K562 (cell line): ENCODE measurements around the gene SERPIND1. TPM values are rescaled to one million over a fixed set of nuclear protein-coding genes. Genes with fewer than 3 reads are reported as not detected.

ENCODE experiments used
- ATAC-seq: fragments of 200-7000 bp; cut with Tn5 transposase; 3 replicates; pipeline ENCODE4 v1.9.1; 2020; ENCODE audit warnings: moderate library complexity
- BruUV-seq: library from RNA; stranded (reverse); fragments of 400-500 nt; replicated peaks from 2 replicates; lab custom pipeline; 2021; lab: Mats Ljungman, UMichigan
- CTCF ChIA-PET: fragments of 300-600 bp; formaldehyde crosslinking; extraction: SDS; loops from one replicate; lab custom pipeline; 2021; ENCODE audit warnings: low intra/inter-chr PET ratio; lab: Yijun Ruan, JAX
- POLR2A ChIA-PET: fragments of 300-600, 350-650 bp; sonication (Branson Sonifier 250); formaldehyde crosslinking; extraction: SDS; loops from one replicate; lab custom pipeline; 2021; ENCODE audit warnings: antibody characterized with exemption, inconsistent platforms; lab: Yijun Ruan, JAX
- DNase-seq, 4 experiments: peaks; one replicate each; pipeline versions ENCODE4 v3.0.0 to v3.0.0-alpha.2; 2011 to 2018; ENCODE audit warnings: low spot score in 3 of 4, mixed read lengths in 3 of 4; ENCODE audit errors: extremely low read depth in 1 of 4
- FAIRE-seq: peaks from 2 replicates; lab custom pipeline; 2011; peaks lifted over from hg19 to GRCh38; lab: Jason Lieb, UNC
- H2AFZ ChIP-seq: 2 replicates; pipeline ENCODE4 v1.6.0; 2011; ENCODE audit warnings: low read depth, low read length, control low read depth, inconsistent platforms
- H3K27ac ChIP-seq: fragments of 200-600 bp; 3 replicates; pipeline ENCODE4 v1.8.0; 2011; ENCODE audit warnings: low read depth, mild to moderate bottlenecking, control low read depth, inconsistent platforms, low read length, moderate library complexity, mixed read lengths; ENCODE audit errors: extremely low read depth
- H3K27me3 ChIP-seq, 2 experiments: fragments of 300-600 bp in 1 of 2; 2 replicates in 1 of 2; 3 replicates in 1 of 2; pipeline versions ENCODE4 v1.6.0 to v1.8.0; 2011; ENCODE audit warnings: inconsistent platforms in 2 of 2, low read length in 2 of 2, mild to moderate bottlenecking in 1 of 2, mixed read lengths in 1 of 2, moderate library complexity in 1 of 2; ENCODE audit not compliant: control insufficient read depth in 2 of 2, insufficient read depth in 2 of 2
- H3K36me3 ChIP-seq: fragments of 300-600 bp; 3 replicates; pipeline ENCODE4 v1.8.0; 2011; ENCODE audit warnings: mild to moderate bottlenecking, low read length, inconsistent platforms; ENCODE audit not compliant: control insufficient read depth, insufficient read depth
- H3K4me1 ChIP-seq, 2 experiments: fragments of 200-600 bp in 1 of 2; replicated peaks in 1 of 2; 2 replicates in 1 of 2; 3 replicates in 1 of 2; pipeline versions ENCODE4 v1.5.1 to v1.8.0; 2011; ENCODE audit warnings: inconsistent platforms in 2 of 2, low read length in 2 of 2, mild to moderate bottlenecking in 1 of 2, mixed read lengths in 1 of 2, moderate library complexity in 1 of 2; ENCODE audit not compliant: control insufficient read depth in 2 of 2, insufficient read depth in 2 of 2
- H3K4me2 ChIP-seq: 2 replicates; pipeline ENCODE4 v1.6.1; 2011; ENCODE audit warnings: low read length, control low read depth, inconsistent platforms, mixed read lengths; ENCODE audit not compliant: insufficient read depth
- H3K4me3 ChIP-seq: fragments of 200-600 bp; sonication (generic), shearing (Covaris generic); 2 replicates; pipeline ENCODE4 v1.5.1; 2016; ENCODE audit warnings: control low read depth, inconsistent platforms
- H3K79me2 ChIP-seq: fragments of 200-600 bp; 3 replicates; pipeline ENCODE4 v1.8.0; 2011; ENCODE audit warnings: low read length, inconsistent platforms; ENCODE audit not compliant: control insufficient read depth, insufficient read depth
- H3K9ac ChIP-seq, 2 experiments: 2 replicates each; pipeline versions ENCODE4 v1.6.0 to v1.6.1; 2011; ENCODE audit warnings: low read depth in 2 of 2, low read length in 2 of 2, control low read depth in 1 of 2, inconsistent platforms in 1 of 2, mild to moderate bottlenecking in 1 of 2, mixed read lengths in 1 of 2; ENCODE audit not compliant: insufficient read depth in 1 of 2
- H3K9me1 ChIP-seq: one replicate; pipeline ENCODE4 v1.6.0; 2011; ENCODE audit warnings: inconsistent platforms, mild to moderate bottlenecking, low read length, moderate library complexity; ENCODE audit not compliant: control insufficient read depth, insufficient read depth
- H3K9me3 ChIP-seq: replicated peaks from 2 replicates; pipeline ENCODE4 v1.5.1; 2011; ENCODE audit warnings: low read depth, low read length, inconsistent platforms; ENCODE audit not compliant: control insufficient read depth, insufficient read depth
- H4K20me1 ChIP-seq: replicated peaks from 2 replicates; pipeline ENCODE4 v1.6.1; 2011; ENCODE audit warnings: low read length, inconsistent platforms, mixed read lengths; ENCODE audit not compliant: control insufficient read depth, insufficient read depth
- ARID1B ChIP-seq: fragments of 450-650 bp; IDR thresholded peaks from 2 replicates; pipeline ENCODE4 v1.6.1; 2016; ENCODE audit warnings: antibody characterized with exemption, mild to moderate bottlenecking, inconsistent platforms
- BHLHE40 ChIP-seq: IDR thresholded peaks from 2 replicates; pipeline ENCODE4 v1.6.1; 2011; ENCODE audit warnings: low read length, improper control_type of control experiment
- CREB3 ChIP-seq: fragments of 450-650 bp; conservative IDR thresholded peaks from 2 replicates; pipeline ENCODE4 v1.6.1; 2016; ENCODE audit warnings: missing genetic modification characterization, low read depth, mild to moderate bottlenecking, missing compliant biosample characterization, moderate library complexity
- KAT2B ChIP-seq: IDR thresholded peaks from one replicate; pipeline ENCODE4 v1.6.1; 2012; ENCODE audit warnings: low read depth, mild to moderate bottlenecking, control low read depth, inconsistent platforms, low read length, moderate library complexity
- MAFK ChIP-seq: IDR thresholded peaks from 2 replicates; pipeline ENCODE4 v1.6.1; 2011; ENCODE audit warnings: low read length, improper control_type of control experiment
- PCBP2 ChIP-seq: fragments of 200-400 bp; formaldehyde crosslinking; IDR thresholded peaks from 2 replicates; pipeline ENCODE4 v1.6.1; 2018; ENCODE audit warnings: low read length, low read depth, mild to moderate bottlenecking, moderate library complexity; ENCODE audit not compliant: poor library complexity, severe bottlenecking
- POLR2AphosphoS5 ChIP-seq: IDR thresholded peaks from 2 replicates; pipeline ENCODE4 v1.6.1; 2011; ENCODE audit warnings: mild to moderate bottlenecking, low read depth, low read length, moderate library complexity; ENCODE audit not compliant: control insufficient read depth, insufficient read depth
- POLR2G ChIP-seq: fragments of 200-400 bp; formaldehyde crosslinking; IDR thresholded peaks from 2 replicates; pipeline ENCODE4 v1.6.1; 2017; ENCODE audit warnings: low read depth, mild to moderate bottlenecking, antibody characterized with exemption, low read length, moderate library complexity
- PTRF ChIP-seq: fragments of 450-650 bp; IDR thresholded peaks from 2 replicates; pipeline ENCODE4 v1.6.1; 2016; ENCODE audit warnings: mild to moderate bottlenecking, missing genetic modification characterization, missing compliant biosample characterization
- SIN3B ChIP-seq: fragments of 450-650 bp; IDR thresholded peaks from 2 replicates; pipeline ENCODE4 v1.6.1; 2017; ENCODE audit warnings: low read depth, mild to moderate bottlenecking, moderate library complexity
- SMC3 ChIP-seq: conservative IDR thresholded peaks from 2 replicates; pipeline ENCODE4 v1.6.1; 2011; ENCODE audit warnings: low read depth, low read length, improper control_type of control experiment; ENCODE audit not compliant: insufficient read depth
- THRAP3 ChIP-seq: fragments of 450-650 bp; IDR thresholded peaks from 2 replicates; pipeline ENCODE4 v1.6.1; 2016; ENCODE audit warnings: mild to moderate bottlenecking, inconsistent platforms, borderline replicate concordance
- WHSC1 ChIP-seq: IDR thresholded peaks from one replicate; pipeline ENCODE4 v1.6.1; 2012; ENCODE audit warnings: low read length, control low read depth, inconsistent platforms
- ZNF324 ChIP-seq: fragments of 250-450 bp; sonication (Bioruptor Pico); IDR thresholded peaks from 2 replicates; pipeline ENCODE4 v1.4.0; 2020; ENCODE audit warnings: mild to moderate bottlenecking
- ZNF444 ChIP-seq: fragments of 250-450 bp; sonication (Bioruptor Pico); IDR thresholded peaks from 2 replicates; pipeline ENCODE4 v1.4.0; 2020; ENCODE audit warnings: mild to moderate bottlenecking, moderate library complexity
- ZNF655 ChIP-seq: fragments of 250-450 bp; sonication (Bioruptor Pico); IDR thresholded peaks from 2 replicates; pipeline ENCODE4 v1.5.0; 2021
- ZNF77 ChIP-seq: fragments of 250-450 bp; sonication (Bioruptor Pico); IDR thresholded peaks from 2 replicates; pipeline ENCODE4 v1.5.0; 2020
- WGBS: fragments of 100-300 bp; shearing (Covaris generic); methylation state at CpG from one replicate; pipeline ENCODE4 v1.1.6; 2016; ENCODE audit warnings: low coverage, mixed read lengths; ENCODE audit not compliant: insufficient coverage; ENCODE audit errors: missing lambda C conversion rate; 5-methylcytosine and 5-hydroxymethylcytosine counted together
- in situ Hi-C: fragments of 300-500 bp; cut with MboI; formaldehyde crosslinking; loops from 4 replicates; pipeline ENCODE4 v1.15.0; 2018; ENCODE audit warnings: inconsistent platforms, mixed read lengths
- intact Hi-C: fragments of 100-400 bp; cut with micrococcal nuclease; formaldehyde crosslinking; loops from 2 replicates; pipeline ENCODE4 v1.14.2; 2022
- polyA plus RNA-seq, 8 experiments: library from polyadenylated mRNA; depleted of rRNA in 4 of 8; stranded (reverse) in 5 of 8; unstranded in 3 of 8; fragments of >200 nt; fragmentation: Nextera tagmentation in 2 of 8; fragmentation: Illumina TruSeq in 1 of 8; extraction: Ambion mirVana in 2 of 8; extraction: Trizol in 1 of 8; gene quantifications; 2 replicates each; pipeline versions ENCODE4 v1.2.1 to v1.2.3, GENCODE V29; 2011 to 2014; ENCODE audit warnings: inconsistent platforms in 1 of 8, missing spikeins in 1 of 8
- total RNA-seq, 7 experiments: library from RNA; depleted of rRNA in 6 of 7; stranded (reverse); fragments of >200 nt in 6 of 7; fragmentation: Illumina TruSeq in 2 of 7; extraction: Trizol in 2 of 7; gene quantifications; 2 replicates each; pipeline versions ENCODE4 v1.2.1 to v1.2.3, GENCODE V29; 2011 to 2021; ENCODE audit warnings: low replicate concordance in 1 of 7
- TF ChIP-seq, protein P1 (sequence below): sonication (generic); formaldehyde crosslinking; IDR thresholded peaks from 2 replicates; pipeline ENCODE4 v1.8.1; 2023; ENCODE audit warnings: mild to moderate bottlenecking, missing genetic modification reagents

Gene SERPIND1
- total and polyA plus RNA-seq, 9 of the 15 experiments (the other 6 are each of a cell fraction or from before 2014, with no cell fraction given), result 0.04 to 0.11 (median 0.09) TPM; not detected in 6

DNA sequence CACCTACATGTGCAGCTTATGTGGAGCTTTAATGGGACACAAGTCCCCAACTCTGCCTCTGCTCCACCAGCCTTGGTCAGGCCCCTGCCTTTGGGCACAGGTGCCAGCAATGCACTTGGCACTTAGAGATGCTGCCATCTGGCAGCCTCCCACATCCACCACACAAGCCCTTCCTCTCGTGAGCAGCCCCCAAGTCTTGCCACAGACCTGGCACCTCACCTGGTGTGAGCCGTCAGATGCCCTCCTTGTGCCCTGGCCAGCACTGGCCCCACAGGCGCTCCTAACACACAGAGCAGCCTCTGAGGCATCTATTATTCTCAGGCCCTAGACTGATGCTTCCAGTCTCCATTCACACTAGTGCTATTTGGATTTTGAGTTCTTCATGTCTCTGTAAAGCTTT lies 24.5 kb upstream of the SERPIND1 start:
- H3K4me2 ChIP-seq, result no peak overlapping the region
- no peak overlapping the region for H3K9ac ChIP-seq
- H3K27ac ChIP-seq, result no peak overlapping the region
- DNase-seq, result no peak
- no peaks in the 10 kb centered on the region for H3K9me3 ChIP-seq
- POLR2A ChIA-PET, result interaction anchor here (0.5 to 3.7 kb wide), 10 partner anchors 7 to 355 kb away, joined by 3 to 21 read pairs (median 4); no protein-coding TSS in a partner anchor
- intact Hi-C loops (no loop called here), in situ Hi-C loops (no loop called here)
- no peak for FAIRE-seq
- WGBS, result 89% methylated on average over 3 of the region's 3 CpGs
- peaks cover 4 to 14% of the 10 kb centered on the region in 2 experiments; a peak in 3 of 5 replicates for H3K4me1 ChIP-seq
- H3K27me3 ChIP-seq, result no peaks in the 10 kb centered on the region
- peaks cover 79% of the 10 kb centered on the region; the same call in 2 of the 3 replicates for H3K36me3 ChIP-seq
- H3K79me2 ChIP-seq, result no peaks in the 10 kb centered on the region
- BruUV-seq, result no TSS peak
- no peak overlapping the region for H2AFZ ChIP-seq
- CTCF ChIA-PET, result no interaction called here
- no peak for ATAC-seq
- H3K4me3 ChIP-seq, result no peak overlapping the region
- H3K9me1 ChIP-seq, result no peaks in the 10 kb centered on the region
- H4K20me1 ChIP-seq, result peaks cover 17% of the 10 kb centered on the region
- TF ChIP-seq MAFK (no peak), BHLHE40 (no peak), WHSC1 (peak; percentile 58), KAT2B (no peak), ZNF655 (CRISPR knock-in tag) (0 out of 2 replicates have a peak, but pooled peaks have one; percentile 27), THRAP3 (no peak), SIN3B (no peak), POLR2AphosphoS5 (no peak), POLR2G (peak; percentile 28; the same call in 1 of the 2 replicates), CREB3 (tag) (no peak), ZNF77 (CRISPR knock-in tag) (peak; percentile 83), ZNF324 (CRISPR knock-in tag) (no peak), PCBP2 (no peak), ARID1B (no peak), PTRF (no peak), SMC3 (no peak), ZNF444 (CRISPR knock-in tag) (no peak)
- TF ChIP-seq, protein P1, sequence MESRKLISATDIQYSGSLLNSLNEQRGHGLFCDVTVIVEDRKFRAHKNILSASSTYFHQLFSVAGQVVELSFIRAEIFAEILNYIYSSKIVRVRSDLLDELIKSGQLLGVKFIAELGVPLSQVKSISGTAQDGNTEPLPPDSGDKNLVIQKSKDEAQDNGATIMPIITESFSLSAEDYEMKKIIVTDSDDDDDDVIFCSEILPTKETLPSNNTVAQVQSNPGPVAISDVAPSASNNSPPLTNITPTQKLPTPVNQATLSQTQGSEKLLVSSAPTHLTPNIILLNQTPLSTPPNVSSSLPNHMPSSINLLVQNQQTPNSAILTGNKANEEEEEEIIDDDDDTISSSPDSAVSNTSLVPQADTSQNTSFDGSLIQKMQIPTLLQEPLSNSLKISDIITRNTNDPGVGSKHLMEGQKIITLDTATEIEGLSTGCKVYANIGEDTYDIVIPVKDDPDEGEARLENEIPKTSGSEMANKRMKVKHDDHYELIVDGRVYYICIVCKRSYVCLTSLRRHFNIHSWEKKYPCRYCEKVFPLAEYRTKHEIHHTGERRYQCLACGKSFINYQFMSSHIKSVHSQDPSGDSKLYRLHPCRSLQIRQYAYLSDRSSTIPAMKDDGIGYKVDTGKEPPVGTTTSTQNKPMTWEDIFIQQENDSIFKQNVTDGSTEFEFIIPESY (CRISPR knock-in tag), result no peak
